Trophoblast cell (in vitro differentiated cells and primary cell): ENCODE data around the gene COCH.

ENCODE experiments used
- DNase-seq, 2 donors: peaks; one replicate each; pipeline ENCODE4 v3.0.0-alpha.2; 2016
- H2AFZ ChIP-seq: 2 replicates; pipeline ENCODE4 v1.6.1; 2013; ENCODE audit warnings: low read length, moderate library complexity, mild to moderate bottlenecking; ENCODE audit not compliant: insufficient read depth, poor library complexity
- H2AK5ac ChIP-seq: 2 replicates; pipeline ENCODE4 v1.6.1; 2013; ENCODE audit warnings: mild to moderate bottlenecking, low read length
- H2BK120ac ChIP-seq: 2 replicates; pipeline ENCODE4 v1.6.1; 2013; ENCODE audit warnings: low read length, mild to moderate bottlenecking, moderate library complexity; ENCODE audit not compliant: insufficient read depth, poor library complexity
- H2BK12ac ChIP-seq: 2 replicates; pipeline ENCODE4 v1.6.1; 2013; ENCODE audit warnings: mild to moderate bottlenecking, low read length, moderate library complexity
- H2BK5ac ChIP-seq: 2 replicates; pipeline ENCODE4 v1.6.1; 2013; ENCODE audit warnings: low read length, low read depth, moderate library complexity, mild to moderate bottlenecking; ENCODE audit not compliant: poor library complexity
- H3K14ac ChIP-seq: 2 replicates; pipeline ENCODE4 v1.6.1; 2013; ENCODE audit warnings: mild to moderate bottlenecking, low read length
- H3K18ac ChIP-seq: 2 replicates; pipeline ENCODE4 v1.6.1; 2013; ENCODE audit warnings: mild to moderate bottlenecking, low read length
- H3K23ac ChIP-seq: 2 replicates; pipeline ENCODE4 v1.6.1; 2013; ENCODE audit warnings: low read length
- H3K27ac ChIP-seq: 2 replicates; pipeline ENCODE4 v1.5.1; 2013; ENCODE audit warnings: low read depth, mild to moderate bottlenecking, inconsistent platforms, low read length, moderate library complexity
- H3K27me3 ChIP-seq: 2 replicates; pipeline ENCODE4 v1.6.1; 2013; ENCODE audit warnings: inconsistent platforms, mild to moderate bottlenecking, low read length, moderate library complexity; ENCODE audit not compliant: insufficient read depth
- H3K36me3 ChIP-seq, 2 experiments: 1 replicate in 1 of 2; 2 replicates in 1 of 2; pipeline ENCODE4 v1.6.1; 2013; ENCODE audit warnings: low read length in 2 of 2, mild to moderate bottlenecking in 2 of 2, moderate library complexity in 1 of 2; ENCODE audit not compliant: insufficient read depth in 2 of 2, control insufficient read depth in 1 of 2
- H3K4ac ChIP-seq: 2 replicates; pipeline ENCODE4 v1.6.1; 2013; ENCODE audit warnings: low read depth, mild to moderate bottlenecking, low read length, moderate library complexity
- H3K4me1 ChIP-seq, 2 experiments: 1 replicate in 1 of 2; 2 replicates in 1 of 2; pipeline ENCODE4 v1.6.1; 2013; ENCODE audit warnings: low read length in 2 of 2, mild to moderate bottlenecking in 2 of 2, moderate library complexity in 1 of 2; ENCODE audit not compliant: insufficient read depth in 2 of 2, control insufficient read depth in 1 of 2
- H3K4me2 ChIP-seq: 2 replicates; pipeline ENCODE4 v1.6.1; 2013; ENCODE audit warnings: inconsistent platforms, mild to moderate bottlenecking, low read length, moderate library complexity
- H3K4me3 ChIP-seq: 2 replicates; pipeline ENCODE4 v1.5.1; 2013; ENCODE audit warnings: mild to moderate bottlenecking, low read depth, low read length, inconsistent platforms
- H3K79me1 ChIP-seq: one replicate; pipeline ENCODE4 v1.6.1; 2013; ENCODE audit warnings: low read length
- H3K79me2 ChIP-seq: 2 replicates; pipeline ENCODE4 v1.6.1; 2013; ENCODE audit warnings: low read length, mild to moderate bottlenecking; ENCODE audit not compliant: control insufficient read depth, insufficient read depth, poor library complexity
- H3K9ac ChIP-seq: 2 replicates; pipeline ENCODE4 v1.6.1; 2013; ENCODE audit warnings: mild to moderate bottlenecking, low read length
- H3K9me3 ChIP-seq: 2 replicates; pipeline ENCODE4 v1.6.1; 2013; ENCODE audit warnings: low read depth, mild to moderate bottlenecking, control low read depth, inconsistent platforms, low read length; ENCODE audit not compliant: insufficient read depth
- H4K12ac ChIP-seq: 2 replicates; pipeline ENCODE4 v1.6.1; 2013; ENCODE audit warnings: low read depth, mild to moderate bottlenecking, low read length, moderate library complexity
- H4K8ac ChIP-seq: 2 replicates; pipeline ENCODE4 v1.6.1; 2013; ENCODE audit warnings: low read depth, mild to moderate bottlenecking, low read length, moderate library complexity
- H4K91ac ChIP-seq: one replicate; pipeline ENCODE4 v1.6.1; 2013; ENCODE audit warnings: low read depth, mild to moderate bottlenecking, low read length, moderate library complexity
- WGBS: extraction: QIAGEN DNeasy Blood & Tissue Kit; methylation state at CpG from one replicate; pipeline ENCODE4 v1.1.7; 2013; ENCODE audit warnings: missing lambda C conversion rate; ENCODE audit not compliant: insufficient read length, insufficient coverage; ENCODE audit errors: extremely low coverage; 5-methylcytosine and 5-hydroxymethylcytosine counted together

Gene COCH

GRCh38 chr14:30849354-30849753, 25.0 kb upstream of the COCH start:
- Histone ChIP-seq H3K79me2 (no peaks in the 10 kb centered on the region), H3K27ac (no peak overlapping the region), H3K23ac (no peak overlapping the region), H3K36me3 (no peaks in the 10 kb centered on the region), H4K12ac (no peak overlapping the region), H4K8ac (no peak overlapping the region), H3K14ac (no peak overlapping the region), H3K9me3 (no peaks in the 10 kb centered on the region), H2AK5ac (no peak overlapping the region), H3K27me3 (no peaks in the 10 kb centered on the region), H2BK120ac (no peak overlapping the region), H3K4me3 (no peak overlapping the region), H3K9ac (no peak overlapping the region), H2BK12ac (no peak overlapping the region), H3K18ac (no peak overlapping the region), H2BK5ac (no peak overlapping the region), H3K79me1 (no peaks in the 10 kb centered on the region), H3K4me2 (no peak overlapping the region), H3K4ac (no peak overlapping the region), H4K91ac (no peak overlapping the region), H3K4me1 (no peaks in the 10 kb centered on the region), H2AFZ (no peak overlapping the region)
- WGBS: no CpG with 5 or more reads among the region's 1 CpG
- no peak for DNase-seq

- no peak overlapping the region for H4K91ac ChIP-seq
- no peaks in the 10 kb centered on the region for H3K27me3 ChIP-seq
- H2AFZ ChIP-seq: no peak overlapping the region
- no peaks in the 10 kb centered on the region for H3K79me1 ChIP-seq
- no peak overlapping the region for H3K23ac ChIP-seq
- no peak overlapping the region for H2BK120ac ChIP-seq
- H3K79me2 ChIP-seq: no peaks in the 10 kb centered on the region
- DNase-seq: no peak
- H4K8ac ChIP-seq: no peak overlapping the region
- H2BK5ac ChIP-seq: no peak overlapping the region
- no peak overlapping the region for H3K18ac ChIP-seq
- H3K4me2 ChIP-seq: no peak overlapping the region
- no peak overlapping the region for H2BK12ac ChIP-seq
- no CpG with 5 or more reads among the region's 1 CpG for WGBS
- H3K4ac ChIP-seq: no peak overlapping the region
- H3K4me1 ChIP-seq: no peaks in the 10 kb centered on the region
- no peak overlapping the region for H4K12ac ChIP-seq
- H2AK5ac ChIP-seq: no peak overlapping the region
- H3K27ac ChIP-seq: no peak overlapping the region
- no peak overlapping the region for H3K9ac ChIP-seq
- H3K14ac ChIP-seq: no peak overlapping the region
- H3K36me3 ChIP-seq: no peaks in the 10 kb centered on the region
- H3K4me3 ChIP-seq: no peak overlapping the region
- H3K9me3 ChIP-seq: no peaks in the 10 kb centered on the region
Measured at GRCh38 chr14:30849983-30850382, 24.4 kb upstream of the COCH start.

GRCh38 chr14:30853946-30854345, 20.4 kb upstream of the COCH start:
- H3K27ac ChIP-seq: no peak overlapping the region
- no peak overlapping the region for H2AFZ ChIP-seq
- no peak overlapping the region for H2BK5ac ChIP-seq
- H4K8ac ChIP-seq: no peak overlapping the region
- H3K18ac ChIP-seq: no peak overlapping the region
- H3K23ac ChIP-seq: no peak overlapping the region
- H3K4me2 ChIP-seq: no peak overlapping the region
- H3K79me2 ChIP-seq: no peaks in the 10 kb centered on the region
- no peak overlapping the region for H2BK12ac ChIP-seq
- no peak overlapping the region for H2BK120ac ChIP-seq
- H3K14ac ChIP-seq: no peak overlapping the region
- H4K91ac ChIP-seq: no peak overlapping the region
- no peaks in the 10 kb centered on the region for H3K27me3 ChIP-seq
- no peaks in the 10 kb centered on the region for H3K9me3 ChIP-seq
- no peaks in the 10 kb centered on the region for H3K36me3 ChIP-seq
- H3K79me1 ChIP-seq: no peaks in the 10 kb centered on the region
- no peak overlapping the region for H3K4me3 ChIP-seq
- H3K4me1 ChIP-seq: no peaks in the 10 kb centered on the region
- no peak for DNase-seq
- no peak overlapping the region for H3K4ac ChIP-seq
- H2AK5ac ChIP-seq: no peak overlapping the region
- H3K9ac ChIP-seq: no peak overlapping the region
- H4K12ac ChIP-seq: no peak overlapping the region

- Histone ChIP-seq H3K23ac (no peak overlapping the region), H3K4me1 (no peaks in the 10 kb centered on the region), H3K27ac (no peak overlapping the region), H3K4me2 (no peak overlapping the region), H2BK120ac (no peak overlapping the region), H2AFZ (no peak overlapping the region), H3K18ac (no peak overlapping the region), H3K36me3 (no peaks in the 10 kb centered on the region), H4K91ac (no peak overlapping the region), H3K4ac (no peak overlapping the region), H3K27me3 (no peaks in the 10 kb centered on the region), H2BK12ac (no peak overlapping the region), H3K9ac (no peak overlapping the region), H4K12ac (no peak overlapping the region), H3K9me3 (no peaks in the 10 kb centered on the region), H3K4me3 (no peak overlapping the region), H3K79me2 (no peaks in the 10 kb centered on the region), H3K79me1 (no peaks in the 10 kb centered on the region), H3K14ac (no peak overlapping the region), H2AK5ac (no peak overlapping the region), H2BK5ac (no peak overlapping the region), H4K8ac (no peak overlapping the region)
- DNase-seq: no peak
Measured at GRCh38 chr14:30854492-30854891, 19.9 kb upstream of the COCH start.
